Neutrophil (primary cell): Measurements from ENCODE around the gene RAB4B.
"Not testable (repeated sequence)": the region's sequence is repeated elsewhere in the genome, so short reads cannot be mapped to it uniquely, and the experiment has no call there.

Experiments used
- H3K27ac ChIP-seq: fragments of 200-600 bp; sonication (generic); 2 replicates; pipeline ENCODE4 v1.5.1; 2016; ENCODE audit warnings: mild to moderate bottlenecking, moderate library complexity
- H3K27me3 ChIP-seq: fragments of 200-600 bp; sonication (generic); 2 replicates; pipeline ENCODE4 v1.6.0; 2016; ENCODE audit warnings: mild to moderate bottlenecking
- H3K36me3 ChIP-seq: fragments of 200-600 bp; sonication (generic); 2 replicates; pipeline ENCODE4 v1.5.1; 2017
- H3K4me1 ChIP-seq, 2 experiments: fragments of 200-600 bp in 1 of 2; sonication (generic) in 1 of 2; 1 replicate in 1 of 2; 2 replicates in 1 of 2; pipeline versions ENCODE4 v1.5.1 to v1.6.1; 2013 to 2016; ENCODE audit warnings: low read depth in 1 of 2, low read length in 1 of 2, mild to moderate bottlenecking in 1 of 2, moderate library complexity in 1 of 2; ENCODE audit not compliant: control insufficient read depth in 1 of 2, insufficient read depth in 1 of 2
- H3K4me3 ChIP-seq, 2 experiments: fragments of 200-600 bp in 1 of 2; sonication (generic) in 1 of 2; 1 replicate in 1 of 2; 2 replicates in 1 of 2; pipeline ENCODE4 v1.5.1; 2013 to 2016; ENCODE audit warnings: low read depth in 1 of 2, low read length in 1 of 2, mild to moderate bottlenecking in 1 of 2, moderate library complexity in 1 of 2
- H3K9me3 ChIP-seq: fragments of 200-600 bp; sonication (generic); 2 replicates; pipeline ENCODE4 v1.5.1; 2016
- TF ChIP-seq, protein P1 (sequence below): fragments of 200-600 bp; sonication (generic); IDR thresholded peaks from 2 replicates; pipeline ENCODE4 v1.5.1; 2016; ENCODE audit warnings: antibody characterized with exemption

Gene RAB4B

DNA sequence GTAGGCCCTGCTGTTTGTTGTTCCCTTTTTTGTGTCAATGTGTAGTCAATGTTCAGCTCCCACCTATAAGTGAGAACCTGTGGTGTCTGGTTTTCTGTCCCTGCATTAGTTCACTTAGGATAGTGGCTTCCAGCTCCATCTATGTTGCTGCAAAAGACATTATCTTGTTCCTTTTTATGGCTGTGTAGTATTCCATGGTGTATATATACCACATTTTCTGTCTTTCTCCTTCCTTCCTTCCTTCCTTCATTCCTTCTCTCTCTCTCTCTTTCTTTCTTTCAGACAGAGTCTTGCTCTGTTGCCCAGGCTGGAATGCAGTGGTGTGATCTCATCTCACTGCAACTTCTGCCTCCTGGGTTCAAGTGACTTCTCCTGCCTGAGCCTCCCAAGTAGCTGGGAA lies 51.2 kb downstream of the RAB4B start:
- TF ChIP-seq, protein P1, sequence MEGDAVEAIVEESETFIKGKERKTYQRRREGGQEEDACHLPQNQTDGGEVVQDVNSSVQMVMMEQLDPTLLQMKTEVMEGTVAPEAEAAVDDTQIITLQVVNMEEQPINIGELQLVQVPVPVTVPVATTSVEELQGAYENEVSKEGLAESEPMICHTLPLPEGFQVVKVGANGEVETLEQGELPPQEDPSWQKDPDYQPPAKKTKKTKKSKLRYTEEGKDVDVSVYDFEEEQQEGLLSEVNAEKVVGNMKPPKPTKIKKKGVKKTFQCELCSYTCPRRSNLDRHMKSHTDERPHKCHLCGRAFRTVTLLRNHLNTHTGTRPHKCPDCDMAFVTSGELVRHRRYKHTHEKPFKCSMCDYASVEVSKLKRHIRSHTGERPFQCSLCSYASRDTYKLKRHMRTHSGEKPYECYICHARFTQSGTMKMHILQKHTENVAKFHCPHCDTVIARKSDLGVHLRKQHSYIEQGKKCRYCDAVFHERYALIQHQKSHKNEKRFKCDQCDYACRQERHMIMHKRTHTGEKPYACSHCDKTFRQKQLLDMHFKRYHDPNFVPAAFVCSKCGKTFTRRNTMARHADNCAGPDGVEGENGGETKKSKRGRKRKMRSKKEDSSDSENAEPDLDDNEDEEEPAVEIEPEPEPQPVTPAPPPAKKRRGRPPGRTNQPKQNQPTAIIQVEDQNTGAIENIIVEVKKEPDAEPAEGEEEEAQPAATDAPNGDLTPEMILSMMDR = no peak
- Histone ChIP-seq H3K27ac (no peak overlapping the region), H3K27me3 (no peaks in the 10 kb centered on the region), H3K36me3 (no peaks in the 10 kb centered on the region), H3K4me3 (no peak overlapping the region), H3K4me1 (peaks cover 25 to 36% of the 10 kb centered on the region in 2 experiments), H3K9me3 (no peaks in the 10 kb centered on the region)

DNA sequence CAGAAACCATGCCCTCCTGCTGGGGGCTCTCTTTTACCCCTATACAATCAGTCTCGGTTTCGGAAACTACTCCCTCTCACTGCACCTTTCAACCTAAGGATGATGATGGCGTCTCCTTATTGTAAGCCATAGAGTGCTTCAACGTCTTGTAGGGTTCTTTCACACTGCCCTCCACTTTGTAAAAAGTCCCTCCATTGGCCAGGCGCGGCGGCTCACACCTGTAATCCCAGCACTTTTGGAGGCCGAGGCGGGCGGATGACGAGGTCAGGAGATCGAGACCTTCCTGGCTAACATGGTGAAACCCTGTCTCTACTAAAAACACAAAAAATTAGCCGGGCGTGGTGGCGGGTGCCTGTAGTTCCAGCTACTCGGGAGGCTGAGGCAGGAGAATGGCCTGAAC lies 52.7 kb downstream of the RAB4B start:
- H3K27me3 ChIP-seq, H3K9me3 ChIP-seq, H3K27ac ChIP-seq, H3K4me3 ChIP-seq, H3K36me3 ChIP-seq: not testable (repeated sequence)
- H3K4me1 ChIP-seq = peaks cover 11 to 20% of the 10 kb centered on the region in 2 experiments

DNA sequence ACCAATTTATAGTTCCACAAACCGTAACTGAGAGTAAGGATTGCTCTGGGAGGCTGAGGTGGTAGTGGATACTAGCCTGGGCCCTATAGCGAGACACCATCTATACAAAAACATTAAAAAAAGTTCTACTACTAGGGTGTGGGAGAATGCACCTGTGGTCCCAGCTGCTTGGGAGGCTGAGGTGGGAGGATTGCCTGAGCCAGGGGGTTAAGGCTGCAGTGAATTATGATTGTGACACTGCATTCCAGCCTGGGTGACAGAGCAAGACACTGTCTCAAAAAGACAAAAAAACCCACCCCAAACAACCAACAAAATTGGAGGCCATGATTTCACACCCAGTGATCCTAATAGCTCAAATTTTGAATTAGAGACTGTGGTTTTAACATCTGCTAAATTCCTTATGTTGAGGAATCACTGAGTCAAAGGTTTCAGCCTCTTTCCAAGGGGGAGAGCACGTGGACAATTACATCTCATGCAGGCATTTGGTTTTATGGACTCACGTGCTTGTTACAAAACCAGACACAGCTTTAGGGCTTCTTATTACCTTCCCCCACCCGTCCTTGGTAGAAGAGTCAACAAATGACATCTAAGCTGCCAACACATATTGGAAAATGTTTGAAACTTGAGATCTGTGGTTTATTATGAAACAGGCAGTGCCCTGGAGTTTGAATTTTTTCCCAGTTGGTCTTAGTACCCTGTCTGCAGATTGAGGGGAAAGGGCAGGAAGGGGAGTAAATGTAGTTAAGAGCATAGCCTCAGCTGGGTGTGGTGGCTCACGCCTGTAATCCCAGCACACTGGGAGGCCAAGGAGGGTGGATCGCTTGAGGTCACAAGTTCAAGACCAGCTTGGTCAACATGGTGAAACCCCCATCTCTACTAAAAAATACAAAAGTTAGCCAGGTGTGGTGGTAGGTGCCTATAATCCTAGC lies 53.7 kb downstream of the RAB4B start:
- no peak overlapping the region for H3K27ac ChIP-seq

DNA sequence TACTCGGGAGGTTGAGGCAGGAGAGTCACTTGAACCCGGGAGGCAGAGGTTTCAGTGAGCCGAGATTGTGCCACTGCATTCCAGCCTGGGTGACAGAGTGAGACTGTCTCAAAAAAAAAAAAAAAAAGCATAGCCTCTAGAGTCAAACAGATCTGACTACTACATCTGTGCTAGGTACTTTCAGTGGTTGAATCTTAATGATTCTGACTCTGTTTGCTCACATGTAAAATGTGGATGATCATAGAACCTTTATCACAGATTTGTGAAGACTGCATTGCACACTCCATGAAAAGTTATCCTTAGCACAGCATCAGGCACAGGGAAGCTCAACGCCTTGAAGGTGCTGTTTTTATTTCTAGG lies 54.4 kb downstream of the RAB4B start:
- H3K4me3 ChIP-seq, H3K27ac ChIP-seq, H3K4me1 ChIP-seq, H3K27me3 ChIP-seq, H3K36me3 ChIP-seq, H3K9me3 ChIP-seq: not testable (repeated sequence)

More for the DNA sequence above, 53.7 kb downstream of the RAB4B start:
- Histone ChIP-seq H3K9me3 (no peaks in the 10 kb centered on the region), H3K4me1 (peaks cover 7 to 11% of the 10 kb centered on the region in 2 experiments), H3K36me3 (no peaks in the 10 kb centered on the region), H3K27me3 (no peaks in the 10 kb centered on the region), H3K4me3 (no peak overlapping the region)
- TF ChIP-seq, protein P1 = no peak

DNA sequence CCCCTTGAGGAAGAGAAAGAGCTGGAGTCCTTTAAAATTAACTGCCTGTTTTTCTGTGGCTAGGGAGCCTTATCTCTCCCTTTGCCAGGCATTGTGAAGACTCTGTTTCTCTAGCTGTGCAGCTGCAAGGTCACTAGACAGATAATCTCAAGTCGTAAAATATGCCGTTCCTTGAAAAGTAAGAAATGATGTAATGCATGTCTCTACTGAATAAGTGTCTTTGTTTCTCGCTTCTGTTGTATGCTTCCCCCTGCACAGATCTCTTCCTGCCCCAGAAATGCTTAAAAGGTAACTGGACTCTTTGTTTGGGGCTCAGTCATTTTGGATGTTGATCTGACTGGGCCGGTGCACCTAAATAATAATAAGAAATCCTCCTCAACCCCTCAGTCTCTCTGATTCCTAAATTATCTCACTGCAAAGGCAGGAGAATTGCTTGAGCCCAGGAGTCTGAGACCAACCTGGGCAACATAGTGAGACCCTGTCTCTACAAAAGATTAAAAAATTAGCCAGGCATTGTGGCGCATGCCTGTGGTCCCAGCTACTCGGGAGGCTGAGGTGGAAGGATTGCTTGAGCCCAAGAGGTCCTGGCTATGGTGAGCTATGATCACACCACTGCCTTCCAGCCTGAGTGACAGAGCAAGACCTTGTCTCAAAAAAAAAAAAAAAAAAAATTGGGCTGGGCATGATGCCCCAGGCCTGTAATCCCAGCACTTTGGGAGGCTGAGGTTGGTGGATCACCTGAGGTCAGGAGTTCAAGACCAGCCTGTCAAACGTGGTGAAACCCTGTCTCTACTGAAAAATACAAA lies 55.9 kb downstream of the RAB4B start:
- not testable (repeated sequence) for H3K27me3 ChIP-seq, H3K36me3 ChIP-seq, H3K9me3 ChIP-seq, H3K4me3 ChIP-seq, H3K4me1 ChIP-seq, H3K27ac ChIP-seq

DNA sequence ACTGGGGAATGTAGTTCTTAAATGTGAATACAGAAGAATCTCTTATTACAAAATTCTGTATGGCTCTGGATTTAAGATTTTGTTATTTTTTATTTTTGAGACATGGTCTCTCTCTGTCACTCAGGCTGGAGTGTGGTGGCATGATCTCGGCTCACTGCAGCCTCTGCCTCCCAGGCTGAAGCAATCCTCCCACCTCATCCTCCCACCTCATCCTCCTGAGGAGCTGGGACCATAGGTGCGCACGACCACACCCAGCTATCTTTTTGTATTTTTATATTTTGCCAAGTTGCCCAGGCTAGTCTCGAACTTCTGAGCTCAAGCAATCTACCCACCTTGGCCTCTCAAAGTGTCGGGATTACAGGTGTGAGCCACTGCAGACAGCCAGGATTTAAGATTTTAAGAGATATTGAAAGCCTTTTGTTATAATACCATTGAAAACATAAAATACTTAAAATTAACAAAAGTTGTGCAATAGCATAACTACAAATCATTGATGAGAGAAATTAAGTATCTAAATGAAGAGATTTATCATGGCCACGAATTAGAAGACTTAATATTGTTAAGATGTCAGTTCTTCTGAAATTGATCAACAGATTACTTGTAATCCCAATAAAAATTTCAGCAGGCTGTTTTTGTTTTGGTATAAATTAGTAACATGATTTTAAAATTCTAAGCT lies 58.8 kb downstream of the RAB4B start:
- H3K36me3 ChIP-seq = no peaks in the 10 kb centered on the region
- H3K4me3 ChIP-seq = no peak overlapping the region
- TF ChIP-seq, protein P1 = no peak

DNA sequence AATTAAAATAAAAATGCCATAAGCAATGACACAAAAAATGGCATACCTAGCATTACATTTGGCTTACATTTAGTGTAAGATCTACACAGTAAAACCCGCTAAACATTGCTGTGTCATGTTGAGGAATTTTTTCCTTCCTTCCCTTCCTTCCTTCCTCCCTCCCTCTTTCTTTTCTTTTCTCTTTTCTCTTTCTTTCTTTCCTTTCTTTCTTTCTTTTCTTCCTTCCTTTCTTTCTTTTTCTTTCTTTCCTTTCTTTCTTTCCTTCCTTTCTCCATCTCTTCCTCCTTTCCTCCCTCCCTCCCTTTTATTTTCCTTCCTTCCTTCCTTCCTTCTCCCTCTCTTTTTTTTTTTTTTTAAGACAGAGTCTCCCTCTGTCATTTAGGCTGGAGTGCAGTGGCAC lies 60.4 kb downstream of the RAB4B start:
- not testable (repeated sequence) for H3K4me1 ChIP-seq, H3K27ac ChIP-seq, H3K36me3 ChIP-seq, H3K9me3 ChIP-seq, H3K4me3 ChIP-seq, H3K27me3 ChIP-seq

More for the DNA sequence above, 58.8 kb downstream of the RAB4B start:
- H3K9me3 ChIP-seq = no peaks in the 10 kb centered on the region
- H3K27ac ChIP-seq = no peak overlapping the region
- no peaks in the 10 kb centered on the region for H3K27me3 ChIP-seq
- H3K4me1 ChIP-seq = peaks cover 2 to 3% of the 10 kb centered on the region in 2 experiments

DNA sequence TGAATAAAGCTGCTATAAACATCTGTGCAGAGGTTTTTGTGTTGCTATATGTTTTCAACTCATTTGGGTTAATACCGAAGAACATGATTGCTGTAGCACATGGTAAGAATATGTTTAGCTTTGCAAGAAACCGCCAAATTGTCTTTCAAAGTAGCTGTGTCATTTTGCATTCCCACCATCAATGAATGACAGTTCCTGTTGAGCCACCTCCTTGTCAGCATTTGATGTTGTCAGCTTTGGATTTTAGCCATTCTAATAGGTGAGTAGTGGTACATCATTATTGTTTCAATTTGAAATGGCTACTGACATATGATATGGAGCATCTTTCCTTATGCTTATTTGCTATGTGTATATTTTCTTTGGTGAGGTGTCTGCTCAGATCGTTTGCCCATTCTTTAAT lies 64.0 kb downstream of the RAB4B start:
- not testable (repeated sequence) for H3K36me3 ChIP-seq, H3K9me3 ChIP-seq, H3K27ac ChIP-seq, H3K4me3 ChIP-seq, H3K27me3 ChIP-seq
- H3K4me1 ChIP-seq = peaks cover 17 to 21% of the 10 kb centered on the region in 2 experiments

DNA sequence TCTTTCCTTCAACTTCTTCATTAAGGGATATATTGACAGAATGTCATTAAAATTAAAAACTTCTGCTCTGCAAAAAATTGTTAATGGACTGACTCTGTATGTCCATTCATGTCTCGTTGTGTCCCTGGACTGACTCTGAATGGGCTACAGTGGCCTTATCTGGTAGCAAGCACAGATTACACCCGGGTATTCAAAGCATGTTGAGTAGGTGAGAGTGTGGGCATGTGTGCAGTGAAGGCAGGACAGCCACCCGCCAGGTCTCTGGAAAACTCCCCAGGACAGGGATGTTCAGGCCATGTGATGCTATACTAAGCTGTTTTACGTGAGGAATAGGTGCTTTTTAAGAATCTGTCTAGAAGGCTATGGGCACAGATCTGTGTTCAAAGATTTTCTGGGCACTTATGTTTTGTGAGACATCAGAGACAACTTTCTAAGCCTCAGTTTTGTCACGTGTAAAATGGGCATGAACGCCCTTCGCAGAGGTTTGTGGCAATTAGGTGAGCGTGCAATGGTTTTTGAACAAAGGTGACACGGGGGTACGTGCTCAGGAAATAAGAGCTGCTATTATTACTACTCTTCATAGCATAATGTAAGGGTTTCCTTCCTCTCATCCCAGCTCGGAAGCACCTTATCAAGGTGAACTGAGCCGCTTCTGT lies 65.1 kb downstream of the RAB4B start:
- not testable (repeated sequence) for H3K27me3 ChIP-seq

DNA sequence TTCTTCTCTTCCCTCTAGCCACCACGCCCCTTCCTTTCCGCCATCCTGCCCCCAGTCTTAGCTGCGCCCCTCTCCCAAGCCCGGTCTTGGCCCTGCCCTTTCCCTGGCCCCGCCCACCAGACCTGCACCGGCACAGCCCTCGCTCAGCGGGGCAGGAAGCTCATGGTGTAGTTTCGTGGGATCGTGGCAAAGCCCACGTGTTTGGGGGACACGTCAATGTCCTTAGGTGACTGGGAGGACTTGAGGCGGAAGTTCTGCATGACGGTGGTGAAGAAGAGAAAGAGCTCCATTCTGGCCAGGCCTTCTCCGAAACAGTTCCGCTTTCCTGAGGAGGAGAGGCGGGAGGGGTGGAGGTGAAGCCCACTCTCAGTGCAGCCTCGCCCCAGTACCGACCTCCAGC lies 65.6 kb downstream of the RAB4B start:
- H3K4me1 ChIP-seq = peaks cover 17 to 21% of the 10 kb centered on the region in 2 experiments
- peak overlapping the region; percentile 53 to 56 for H3K4me3 ChIP-seq
- H3K36me3 ChIP-seq, H3K9me3 ChIP-seq: not testable (repeated sequence)
- peaks cover 13% of the 10 kb centered on the region for H3K27me3 ChIP-seq
- peak overlapping the region; percentile 92 for H3K27ac ChIP-seq

More for the DNA sequence above, 65.1 kb downstream of the RAB4B start:
- not testable (repeated sequence) for H3K9me3 ChIP-seq, H3K36me3 ChIP-seq
- Histone ChIP-seq H3K4me1 (peaks cover 17 to 21% of the 10 kb centered on the region in 2 experiments), H3K27ac (peak overlapping the region; percentile 92), H3K4me3 (peak overlapping the region; percentile 53 to 56)
